Stomach (tissue), 9 donors: ENCODE data around the gene F10. TPM values are rescaled to one million over a fixed set of nuclear protein-coding genes. Genes with fewer than 3 reads are reported as not detected.

Experiments
- DNase-seq, 2 donors: peaks; one replicate each; pipeline versions ENCODE4 v3.0.0 to v3.0.0-alpha.2; 2013 to 2019
- H3K27ac ChIP-seq, 5 donors: fragments of 200-600 bp in 4 of 5; sonication (generic) in 4 of 5; one replicate each; pipeline ENCODE4 v1.5.1; 2013 to 2019; ENCODE audit warnings: mild to moderate bottlenecking in 1 of 5, moderate library complexity in 1 of 5
- H3K27me3 ChIP-seq, 3 donors: fragments of 200-600 bp; sonication (generic); one replicate each; pipeline ENCODE4 v1.5.1; 2017 to 2019; ENCODE audit warnings: mixed run types in 1 of 3
- H3K36me3 ChIP-seq, 4 donors: fragments of 200-600 bp; sonication (generic); 1 replicate in 3 of 4; 2 replicates in 1 of 4; pipeline ENCODE4 v1.5.1; 2016 to 2019
- H3K4me1 ChIP-seq, 4 donors: fragments of 200-600 bp; sonication (generic); one replicate each; pipeline ENCODE4 v1.5.1; 2016 to 2019
- H3K4me3 ChIP-seq, 4 donors: fragments of 200-600 bp; sonication (generic) in 3 of 4; one replicate each; pipeline ENCODE4 v1.5.1; 2016 to 2019; ENCODE audit warnings: mild to moderate bottlenecking in 1 of 4
- H3K9me3 ChIP-seq, 4 donors: fragments of 200-600 bp; sonication (generic); one replicate each; pipeline ENCODE4 v1.5.1; 2016 to 2019
- EP300 ChIP-seq: sonication (generic); formaldehyde crosslinking; IDR thresholded peaks from one replicate; pipeline ENCODE4 v1.6.1; 2017; ENCODE audit warnings: antibody characterized with exemption
- POLR2A ChIP-seq, 4 donors: fragments of 450-650 bp; IDR thresholded peaks; one replicate each; pipeline ENCODE4 v1.6.1; 2016; ENCODE audit warnings: antibody characterized with exemption in 4 of 4, control low read depth in 2 of 4, mild to moderate bottlenecking in 1 of 4, moderate library complexity in 1 of 4
- POLR2AphosphoS5 ChIP-seq, 3 donors: sonication (generic); formaldehyde crosslinking; IDR thresholded peaks; one replicate each; pipeline ENCODE4 v1.6.1; 2016; ENCODE audit warnings: antibody characterized with exemption in 3 of 3
- WGBS, 5 donors: extraction: QIAGEN DNeasy Blood & Tissue Kit in 3 of 5; methylation state at CpG; one replicate each; pipeline versions ENCODE4 v1.1.5 to v1.1.7; 2013 to 2018; 5-methylcytosine and 5-hydroxymethylcytosine counted together
- intact Hi-C: fragments of 100-400 bp; cut with DNase I; formaldehyde crosslinking; loops from one replicate; pipeline ENCODE4 v1.15.1; 2023; ENCODE audit warnings: low total_unique reads
- polyA plus RNA-seq, 3 donors: library from polyadenylated mRNA; stranded (reverse); fragments of 200-250 nt; gene quantifications; one replicate each; pipeline ENCODE4 v1.2.3, GENCODE V29; 2013
- total RNA-seq, 5 donors: library from RNA; depleted of rRNA; stranded (reverse); fragments of >200 nt; gene quantifications; one replicate each; pipeline versions ENCODE4 v1.1.0 to v1.2.3, GENCODE V29; 2014 to 2016
- TF ChIP-seq, protein P1 (sequence below), 7 experiments: fragments of 450-650 bp in 4 of 7; fragments of 200-600 bp in 3 of 7; sonication (generic) in 3 of 7; IDR thresholded peaks; one replicate each; pipeline ENCODE4 v1.5.1; 2016 to 2019; ENCODE audit warnings: antibody characterized with exemption in 7 of 7, control low read depth in 2 of 7, mild to moderate bottlenecking in 1 of 7
- donor health status: healthy with polysubstance abuse.
- donor health status: Bipolar disorder and iron deficiency.
- donor health status: healthy.

F10 gene
- total and polyA plus RNA-seq, 8 donors = 0.45 to 14.9 (median 3.3) TPM; not detected in 2

DNA sequence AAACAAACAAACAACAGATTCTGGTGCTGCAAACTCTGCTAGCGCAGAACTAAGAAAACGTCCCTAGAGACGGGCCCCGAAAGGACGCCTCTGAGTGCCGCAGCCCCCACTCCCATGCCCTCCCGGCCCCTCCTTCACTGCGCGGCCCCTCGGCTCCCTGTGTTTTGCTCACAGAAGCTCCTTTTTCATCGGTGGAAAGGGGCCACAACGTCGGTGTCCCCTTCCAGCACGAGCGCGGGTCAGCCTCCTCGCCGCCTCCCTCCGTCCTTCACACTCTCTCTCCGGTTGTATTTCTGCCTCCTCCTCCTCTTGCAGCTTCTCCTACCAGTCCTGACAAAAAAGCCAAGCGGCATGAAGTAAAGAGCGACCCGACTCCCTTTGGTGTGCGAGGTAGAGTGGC, 31.8 kb upstream of the F10 start:
- no peak overlapping the region for H3K4me3 ChIP-seq
- H3K36me3 ChIP-seq = peaks cover 5 to 59% (median 56%) of the 10 kb centered on the region in 4 donors
- no peak for TF ChIP-seq POLR2A (IDR thresholded peaks at IDR 0.05)
- TF ChIP-seq, protein P1, sequence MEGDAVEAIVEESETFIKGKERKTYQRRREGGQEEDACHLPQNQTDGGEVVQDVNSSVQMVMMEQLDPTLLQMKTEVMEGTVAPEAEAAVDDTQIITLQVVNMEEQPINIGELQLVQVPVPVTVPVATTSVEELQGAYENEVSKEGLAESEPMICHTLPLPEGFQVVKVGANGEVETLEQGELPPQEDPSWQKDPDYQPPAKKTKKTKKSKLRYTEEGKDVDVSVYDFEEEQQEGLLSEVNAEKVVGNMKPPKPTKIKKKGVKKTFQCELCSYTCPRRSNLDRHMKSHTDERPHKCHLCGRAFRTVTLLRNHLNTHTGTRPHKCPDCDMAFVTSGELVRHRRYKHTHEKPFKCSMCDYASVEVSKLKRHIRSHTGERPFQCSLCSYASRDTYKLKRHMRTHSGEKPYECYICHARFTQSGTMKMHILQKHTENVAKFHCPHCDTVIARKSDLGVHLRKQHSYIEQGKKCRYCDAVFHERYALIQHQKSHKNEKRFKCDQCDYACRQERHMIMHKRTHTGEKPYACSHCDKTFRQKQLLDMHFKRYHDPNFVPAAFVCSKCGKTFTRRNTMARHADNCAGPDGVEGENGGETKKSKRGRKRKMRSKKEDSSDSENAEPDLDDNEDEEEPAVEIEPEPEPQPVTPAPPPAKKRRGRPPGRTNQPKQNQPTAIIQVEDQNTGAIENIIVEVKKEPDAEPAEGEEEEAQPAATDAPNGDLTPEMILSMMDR (IDR thresholded peaks at IDR 0.05) = no peak
- no peak for TF ChIP-seq EP300
- no peak for TF ChIP-seq POLR2AphosphoS5 (IDR thresholded peaks at IDR 0.05)
- H3K9me3 ChIP-seq = no peaks in the 10 kb centered on the region
- WGBS, 5 donors = 90 to 94% (median 93%) methylated on average over 24 of the region's 24 CpGs
- DNase-seq = no peak
- H3K4me1 ChIP-seq = no peaks in the 10 kb centered on the region
- intact Hi-C loops = no loop called here
- H3K27ac ChIP-seq = no peak overlapping the region
- H3K27me3 ChIP-seq = peaks cover 0 to 22% (median 0%) of the 10 kb centered on the region in 3 donors

DNA sequence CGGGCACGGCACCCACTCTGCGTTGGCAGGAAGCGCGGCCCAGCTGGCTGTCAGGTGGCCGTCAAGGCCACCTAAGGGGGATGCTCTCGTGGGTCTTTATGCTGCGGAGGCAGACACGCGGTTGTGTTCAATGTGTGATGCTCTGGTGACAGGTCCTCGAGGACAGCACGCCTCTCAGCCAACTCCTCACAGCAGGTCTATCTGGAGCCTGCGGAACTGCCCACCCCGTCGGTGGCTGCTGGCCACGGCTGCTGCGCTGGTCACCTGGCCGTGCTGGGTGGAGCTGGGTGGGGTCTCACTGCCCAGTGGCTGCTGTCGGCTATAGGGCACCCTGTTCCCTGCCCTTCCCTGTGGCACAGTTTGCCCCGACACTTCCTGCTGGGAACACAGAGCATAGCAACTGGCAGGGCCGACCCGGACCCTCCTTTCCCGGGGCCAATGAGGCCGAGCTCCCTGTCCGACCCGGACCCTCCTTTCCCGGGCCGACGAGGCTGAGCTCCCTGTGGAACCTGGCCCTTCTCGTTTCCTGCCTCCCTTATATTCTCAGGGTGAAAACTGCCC, 31.3 kb upstream of the F10 start:
- Histone ChIP-seq H3K9me3 (no peaks in the 10 kb centered on the region), H3K4me1 (no peaks in the 10 kb centered on the region), H3K36me3 (peaks cover 5 to 59% (median 56%) of the 10 kb centered on the region in 4 donors), H3K27ac (no peak overlapping the region), H3K27me3 (peaks cover 0 to 27% (median 0%) of the 10 kb centered on the region in 3 donors), H3K4me3 (no peak overlapping the region)
- DNase-seq = no peak
- TF ChIP-seq EP300 = no peak
- TF ChIP-seq POLR2A (IDR thresholded peaks at IDR 0.05) = no peak
- TF ChIP-seq, protein P1 (IDR thresholded peaks at IDR 0.05) = no peak
- no peak for TF ChIP-seq POLR2AphosphoS5 (IDR thresholded peaks at IDR 0.05)
- intact Hi-C loops = no loop called here
- WGBS, 5 donors = 88 to 91% (median 89%) methylated on average over 15 to 30 of the region's 30 CpGs

DNA sequence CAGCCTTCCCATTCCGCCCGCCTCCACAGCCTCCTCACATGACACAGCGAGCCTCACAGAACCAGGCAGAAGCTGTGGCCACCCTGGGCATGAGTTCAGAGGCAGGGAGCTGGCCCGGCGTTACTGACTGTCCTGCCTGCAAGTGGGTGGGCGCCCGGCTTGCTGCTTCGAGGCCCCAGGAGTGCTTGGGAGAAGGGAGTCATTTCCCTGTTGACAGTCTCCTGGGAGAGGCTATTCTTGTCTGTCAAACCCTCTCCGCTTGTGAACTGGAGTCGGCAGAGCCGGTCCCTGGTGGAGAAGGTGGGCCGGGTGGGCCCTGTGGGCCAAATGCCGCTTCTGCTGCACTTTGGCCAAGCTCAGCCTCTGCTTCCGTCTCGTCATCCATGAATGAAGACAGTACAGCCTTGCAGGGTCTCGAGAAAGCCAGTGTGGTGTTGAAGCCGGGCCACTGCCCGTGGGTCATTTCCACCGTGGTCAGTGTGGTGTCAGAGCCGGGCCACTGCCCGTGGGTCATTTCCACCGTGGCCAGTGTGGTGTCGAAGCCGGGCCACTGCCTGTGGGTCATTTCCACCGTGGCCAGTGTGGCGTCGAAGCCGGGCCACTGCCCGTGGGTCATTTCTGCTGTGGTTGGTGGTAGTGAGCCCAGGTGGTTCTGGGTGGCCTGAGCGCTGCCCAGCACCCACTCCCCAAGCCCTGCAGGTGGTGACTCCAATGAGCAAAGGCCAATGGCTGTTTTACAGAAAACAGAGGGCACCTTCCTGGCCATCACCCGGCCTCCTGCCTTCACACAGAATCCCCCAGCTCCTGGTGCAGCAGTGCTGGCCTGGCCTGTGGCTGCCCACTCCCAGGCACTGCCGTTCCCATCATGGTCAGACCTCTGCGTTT, 30.5 kb upstream of the F10 start:
- peaks cover 5 to 60% (median 54%) of the 10 kb centered on the region in 4 donors for H3K36me3 ChIP-seq
- no peaks in the 10 kb centered on the region for H3K9me3 ChIP-seq
- intact Hi-C loops = no loop called here
- DNase-seq = no peak
- TF ChIP-seq EP300 (no peak), POLR2A (IDR thresholded peaks at IDR 0.05) (no peak), POLR2AphosphoS5 (IDR thresholded peaks at IDR 0.05) (no peak)
- TF ChIP-seq, protein P1 (IDR thresholded peaks at IDR 0.05) = no peak
- H3K27ac ChIP-seq = no peak overlapping the region
- H3K27me3 ChIP-seq = peaks cover 0 to 35% (median 0%) of the 10 kb centered on the region in 3 donors
- H3K4me3 ChIP-seq = no peak overlapping the region
- no peaks in the 10 kb centered on the region for H3K4me1 ChIP-seq
- 87 to 93% (median 90%) methylated on average over 20 to 33 of the region's 33 CpGs for WGBS, 5 donors

DNA sequence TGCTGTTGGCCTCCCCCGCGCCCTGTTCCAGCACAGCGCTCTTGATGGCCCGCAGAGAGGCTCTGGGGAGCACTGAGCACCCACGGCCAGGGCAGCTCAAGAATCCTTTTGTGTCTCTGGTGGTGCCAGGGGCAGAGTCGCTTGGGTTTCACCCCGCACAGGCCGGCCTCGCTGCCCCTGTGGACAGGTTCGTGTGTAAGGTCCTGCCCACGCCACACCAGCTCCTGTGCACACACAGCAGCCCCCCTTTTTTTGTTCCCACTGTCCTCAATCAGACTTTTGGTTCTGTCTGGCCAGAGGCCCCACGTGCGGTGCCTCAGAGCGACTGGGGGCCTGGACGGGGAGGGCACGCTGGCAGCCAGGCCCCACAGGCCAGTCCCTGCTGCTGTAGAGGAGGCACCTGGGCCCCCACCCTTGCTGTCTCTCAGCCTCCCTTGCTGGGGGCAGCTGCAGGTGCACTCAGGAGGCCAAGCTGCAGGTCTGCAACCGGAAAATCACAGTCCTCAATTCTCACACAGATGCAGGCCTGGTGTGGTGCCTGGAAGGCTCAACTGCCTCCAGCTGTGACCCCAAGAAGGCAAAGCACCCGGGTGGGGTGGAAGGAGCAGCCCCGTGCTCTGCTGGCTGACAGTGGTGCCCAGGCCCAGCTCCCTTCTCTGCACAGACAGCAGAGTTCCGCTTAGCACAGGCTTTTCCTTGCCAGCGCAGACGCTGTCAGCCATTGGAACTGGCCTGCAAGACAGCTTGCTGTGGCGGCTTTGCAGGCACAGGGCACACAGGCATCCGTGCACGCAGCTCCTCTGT, 29.6 kb upstream of the F10 start:
- Histone ChIP-seq H3K27me3 (peaks cover 0 to 32% (median 0%) of the 10 kb centered on the region in 3 donors), H3K4me1 (no peaks in the 10 kb centered on the region), H3K27ac (no peak overlapping the region), H3K9me3 (no peaks in the 10 kb centered on the region), H3K4me3 (no peak overlapping the region), H3K36me3 (peaks cover under 1 to 55% (median 46%) of the 10 kb centered on the region in 4 donors)
- intact Hi-C loops = no loop called here
- DNase-seq = no peak
- 89 to 94% (median 92%) methylated on average over 10 to 25 of the region's 25 CpGs for WGBS, 5 donors
- TF ChIP-seq EP300 = no peak
- no peak for TF ChIP-seq POLR2A (IDR thresholded peaks at IDR 0.05)
- TF ChIP-seq, protein P1 (IDR thresholded peaks at IDR 0.05) = no peak
- TF ChIP-seq POLR2AphosphoS5 (IDR thresholded peaks at IDR 0.05) = no peak
